Measurements from ENCODE around the gene STAC. TPM values are rescaled to one million over a fixed set of nuclear protein-coding genes. Genes with fewer than 3 reads are reported as not detected.

Gene STAC
- total and polyA plus RNA-seq, 10 of the 15 experiments (the other 5 are each of a cell fraction or from before 2014, with no cell fraction given), result 0.07 TPM; not detected in 9

GRCh38 chr3:36524560-36524959 is 144.3 kb downstream of the STAC start:
- no peak overlapping the region for H3K9ac ChIP-seq (ENCODE audit: control insufficient read depth, insufficient read depth, low read length)
- POLR2A ChIA-PET, result no interaction called here
- no peaks in the 10 kb centered on the region for H3K9me3 ChIP-seq (replicated peaks; ENCODE audit: control insufficient read depth, insufficient read depth, low read length)
- no peak overlapping the region for H3K27ac ChIP-seq (ENCODE audit: control insufficient read depth, insufficient read depth)
- H3K79me2 ChIP-seq (ENCODE audit: control insufficient read depth, insufficient read depth, low read length), result no peaks in the 10 kb centered on the region
- no peaks in the 10 kb centered on the region for H4K20me1 ChIP-seq (ENCODE audit: control insufficient read depth, insufficient read depth)
- no peaks in the 10 kb centered on the region for H3K4me1 ChIP-seq (ENCODE audit: control insufficient read depth, insufficient read depth, low read length)
- H3K36me3 ChIP-seq (ENCODE audit: control insufficient read depth in 2 of 2, insufficient read depth in 2 of 2, low read length in 1 of 2), result no peaks in the 10 kb centered on the region
- no peaks in the 10 kb centered on the region for H3K27me3 ChIP-seq (replicated peaks in 1 of 2; ENCODE audit: control insufficient read depth in 2 of 2, insufficient read depth in 2 of 2, low read length in 1 of 2)
- RAD21 ChIA-PET (ENCODE audit: unreplicated experiment), result no interaction called here
- H3K4me2 ChIP-seq (ENCODE audit: control insufficient read depth, insufficient read depth), result no peak overlapping the region
- 11% methylated on average over 3 of the region's 3 CpGs for WGBS (ENCODE audit: insufficient coverage, insufficient replicate concordance, low lambda C conversion rate, missing lambda C conversion rate)
- H2AFZ ChIP-seq (ENCODE audit: control insufficient read depth, low read depth, low read length), result no peak overlapping the region
- no peak overlapping the region for H3K4me3 ChIP-seq
- ATAC-seq (no peak), FAIRE-seq (no peak), DNase-seq (ENCODE audit: low read depth, low spot score) (no peak)
- no peak for TF ChIP-seq LARP7 (IDR thresholded peaks at IDR 0.05)
- TF ChIP-seq POLR2AphosphoS2 (IDR thresholded peaks at IDR 0.05; ENCODE audit: low read depth, low read length), result no peak
- no peak for TF ChIP-seq STAT3 (IDR thresholded peaks at IDR 0.05; ENCODE audit: low read depth, low read length)
- BruUV-seq (replicated peaks), result no TSS peak
- CTCF ChIA-PET, result no interaction called here
- in situ Hi-C loops (cut with MboI), result no loop called here
- SMC1A ChIA-PET (ENCODE audit: uncharacterized antibody, unreplicated experiment), result no interaction called here
- intact Hi-C loops (cut with micrococcal nuclease; ENCODE audit: unreplicated experiment), result no loop called here

DNA sequence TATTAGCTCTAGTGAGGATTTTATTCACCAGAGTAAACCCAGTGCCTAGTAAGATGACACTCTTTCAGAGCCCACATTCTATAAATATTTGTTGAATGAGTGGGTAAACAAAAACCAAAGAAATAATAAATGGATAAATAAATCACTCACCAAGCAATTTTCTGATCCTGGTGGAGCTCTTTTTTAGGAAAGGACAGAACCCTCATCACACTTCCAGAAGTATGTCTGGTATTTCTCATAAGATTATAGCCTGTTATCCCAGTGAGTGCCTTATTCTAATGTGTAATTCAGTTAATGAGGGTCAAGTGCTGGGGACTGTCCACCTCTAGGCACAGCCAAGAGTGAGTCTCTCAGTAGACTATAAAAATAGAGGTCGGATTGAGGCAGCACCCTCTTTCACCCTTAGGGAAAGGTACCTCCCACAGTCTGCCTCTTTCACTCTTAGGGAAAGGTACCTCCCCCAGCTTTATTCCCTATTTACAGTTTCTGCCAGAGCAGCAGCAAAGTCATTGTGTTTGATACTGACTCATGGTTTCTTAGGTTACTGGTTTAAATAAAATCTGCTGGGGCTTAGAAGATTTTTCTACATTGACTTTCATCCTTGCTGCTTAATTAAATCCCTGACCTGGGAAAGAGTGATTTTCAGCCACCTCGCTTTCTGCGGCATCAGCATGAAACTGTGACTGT is 145.0 kb downstream of the STAC start:
- no TSS peak for BruUV-seq (replicated peaks)
- no peaks in the 10 kb centered on the region for H3K4me1 ChIP-seq (ENCODE audit: control insufficient read depth, insufficient read depth, low read length)
- no peak overlapping the region for H3K4me2 ChIP-seq (ENCODE audit: control insufficient read depth, insufficient read depth)
- ChIA-PET POLR2A (no interaction called here), RAD21 (ENCODE audit: unreplicated experiment) (no interaction called here), CTCF (no interaction called here), SMC1A (ENCODE audit: uncharacterized antibody, unreplicated experiment) (interaction anchor here (1.1 kb wide), 1 partner anchor 9 kb away, joined by 3 read pairs; no protein-coding TSS in a partner anchor)
- no peaks in the 10 kb centered on the region for H3K79me2 ChIP-seq (ENCODE audit: control insufficient read depth, insufficient read depth, low read length)
- H3K36me3 ChIP-seq (ENCODE audit: control insufficient read depth in 2 of 2, insufficient read depth in 2 of 2, low read length in 1 of 2), result no peaks in the 10 kb centered on the region
- intact Hi-C loops (cut with micrococcal nuclease; ENCODE audit: unreplicated experiment) (no loop called here), in situ Hi-C loops (cut with MboI) (no loop called here)
- H2AFZ ChIP-seq (ENCODE audit: control insufficient read depth, low read depth, low read length), result no peak overlapping the region
- no peaks in the 10 kb centered on the region for H3K27me3 ChIP-seq (replicated peaks in 1 of 2; ENCODE audit: control insufficient read depth in 2 of 2, insufficient read depth in 2 of 2, low read length in 1 of 2)
- H3K9ac ChIP-seq (ENCODE audit: control insufficient read depth, insufficient read depth, low read length), result no peak overlapping the region
- FAIRE-seq, result no peak
- DNase-seq (ENCODE audit: low read depth, low spot score), result no peak
- no peak overlapping the region for H3K4me3 ChIP-seq
- 46% methylated on average over 3 of the region's 3 CpGs for WGBS (ENCODE audit: insufficient coverage, insufficient replicate concordance, low lambda C conversion rate, missing lambda C conversion rate)
- H3K27ac ChIP-seq (ENCODE audit: control insufficient read depth, insufficient read depth), result no peak overlapping the region
- ATAC-seq, result no peak
- H3K9me3 ChIP-seq (replicated peaks; ENCODE audit: control insufficient read depth, insufficient read depth, low read length), result no peaks in the 10 kb centered on the region
- H4K20me1 ChIP-seq (ENCODE audit: control insufficient read depth, insufficient read depth), result no peaks in the 10 kb centered on the region
- TF ChIP-seq PKNOX1 (IDR thresholded peaks at IDR 0.05) (no peak), TCF7 (IDR thresholded peaks at IDR 0.05; ENCODE audit: borderline replicate concordance) (no peak), EGR1 (IDR thresholded peaks at IDR 0.05; ENCODE audit: borderline replicate concordance in 1 of 2, low read depth in 2 of 2, low read length in 2 of 2) (no peak), NFYA (IDR thresholded peaks at IDR 0.05; ENCODE audit: borderline replicate concordance, low read depth, low read length) (no peak), SUZ12 (IDR thresholded peaks at IDR 0.05; ENCODE audit: unreplicated experiment) (no peak)
- TF ChIP-seq, protein P1, sequence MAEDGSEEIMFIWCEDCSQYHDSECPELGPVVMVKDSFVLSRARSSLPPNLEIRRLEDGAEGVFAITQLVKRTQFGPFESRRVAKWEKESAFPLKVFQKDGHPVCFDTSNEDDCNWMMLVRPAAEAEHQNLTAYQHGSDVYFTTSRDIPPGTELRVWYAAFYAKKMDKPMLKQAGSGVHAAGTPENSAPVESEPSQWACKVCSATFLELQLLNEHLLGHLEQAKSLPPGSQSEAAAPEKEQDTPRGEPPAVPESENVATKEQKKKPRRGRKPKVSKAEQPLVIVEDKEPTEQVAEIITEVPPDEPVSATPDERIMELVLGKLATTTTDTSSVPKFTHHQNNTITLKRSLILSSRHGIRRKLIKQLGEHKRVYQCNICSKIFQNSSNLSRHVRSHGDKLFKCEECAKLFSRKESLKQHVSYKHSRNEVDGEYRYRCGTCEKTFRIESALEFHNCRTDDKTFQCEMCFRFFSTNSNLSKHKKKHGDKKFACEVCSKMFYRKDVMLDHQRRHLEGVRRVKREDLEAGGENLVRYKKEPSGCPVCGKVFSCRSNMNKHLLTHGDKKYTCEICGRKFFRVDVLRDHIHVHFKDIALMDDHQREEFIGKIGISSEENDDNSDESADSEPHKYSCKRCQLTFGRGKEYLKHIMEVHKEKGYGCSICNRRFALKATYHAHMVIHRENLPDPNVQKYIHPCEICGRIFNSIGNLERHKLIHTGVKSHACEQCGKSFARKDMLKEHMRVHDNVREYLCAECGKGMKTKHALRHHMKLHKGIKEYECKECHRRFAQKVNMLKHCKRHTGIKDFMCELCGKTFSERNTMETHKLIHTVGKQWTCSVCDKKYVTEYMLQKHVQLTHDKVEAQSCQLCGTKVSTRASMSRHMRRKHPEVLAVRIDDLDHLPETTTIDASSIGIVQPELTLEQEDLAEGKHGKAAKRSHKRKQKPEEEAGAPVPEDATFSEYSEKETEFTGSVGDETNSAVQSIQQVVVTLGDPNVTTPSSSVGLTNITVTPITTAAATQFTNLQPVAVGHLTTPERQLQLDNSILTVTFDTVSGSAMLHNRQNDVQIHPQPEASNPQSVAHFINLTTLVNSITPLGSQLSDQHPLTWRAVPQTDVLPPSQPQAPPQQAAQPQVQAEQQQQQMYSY (CRISPR knock-in tag; IDR thresholded peaks at IDR 0.05), result no peak
